Head of caudate nucleus (tissue), 42 donors: ENCODE data around the gene ABCC9.

ENCODE experiments used
- DNase-seq, 42 donors: peaks; one replicate each; pipeline versions ENCODE4 v3.0.0 to v3.0.0-alpha.2; 2020 to 2021; ENCODE audit warnings: mixed read lengths in 7 of 42
- intact Hi-C: fragments of 100-400 bp; cut with DNase I; formaldehyde crosslinking; loops from one replicate; pipeline ENCODE4 v1.15.0; 2022

Gene ABCC9

GRCh38 chr12:21759737-21760136, 181.5 kb downstream of the ABCC9 start:
- DNase-seq: no peak
- intact Hi-C loops: no loop called here

GRCh38 chr12:21757735-21758134, 183.5 kb downstream of the ABCC9 start:
- intact Hi-C loops: no loop called here
- no peak for DNase-seq

- intact Hi-C loops: no loop called here
- DNase-seq: no peak
Measured at GRCh38 chr12:21756699-21757098, 184.5 kb downstream of the ABCC9 start.

DNA sequence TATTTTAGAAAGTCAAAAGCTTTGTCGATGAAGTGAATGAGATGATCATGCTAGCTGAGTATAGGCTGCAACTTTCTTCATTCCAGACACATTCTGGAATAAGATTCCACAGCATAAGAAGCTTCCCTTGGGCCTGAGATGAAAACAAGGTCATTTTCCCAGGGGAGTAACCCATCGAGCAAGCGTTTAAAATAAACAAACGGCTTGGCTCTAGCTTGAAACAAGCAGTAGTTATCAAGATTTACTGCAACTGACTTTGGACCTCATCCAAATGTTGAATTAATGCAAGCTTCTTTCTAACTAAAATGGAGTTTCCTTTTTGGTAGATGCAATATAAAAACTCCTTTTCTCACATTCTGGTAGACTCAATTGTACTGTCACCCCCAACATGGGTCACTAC, 189.7 kb downstream of the ABCC9 start:
- no peak for DNase-seq
- intact Hi-C loops: no loop called here
